Endothelial cell of umbilical vein (primary cell): ENCODE results near the gene ZMYM4. TPM values are rescaled to one million over a fixed set of nuclear protein-coding genes. Genes with fewer than 3 reads are reported as not detected.

Experiments
- BruUV-seq: library from RNA; stranded (reverse); fragments of 400-500 nt; replicated peaks from 2 replicates; lab custom pipeline; 2021; lab: Mats Ljungman, UMichigan
- CTCF ChIA-PET: fragments of 300-600, 350-600 bp; sonication (Branson Sonifier 250); formaldehyde crosslinking; loops from one replicate; lab custom pipeline; 2021; ENCODE audit warnings: antibody characterized with exemption, inconsistent platforms; lab: Charles Lee
- POLR2A ChIA-PET: fragments of 300-600, 350-600 bp; sonication (Branson Sonifier 250); formaldehyde crosslinking; loops from one replicate; lab custom pipeline; 2021; ENCODE audit warnings: antibody characterized with exemption, inconsistent platforms; lab: Charles Lee
- DNase-seq: peaks from one replicate; pipeline ENCODE4 v3.0.0-alpha.2; 2011; ENCODE audit warnings: low read depth, low spot score
- FAIRE-seq: peaks from 2 replicates; lab custom pipeline; 2011; peaks lifted over from hg19 to GRCh38; lab: Jason Lieb, UNC
- H2AFZ ChIP-seq: 2 replicates; pipeline ENCODE4 v1.6.0; 2012; ENCODE audit warnings: low read depth, low read length, control low read depth, inconsistent platforms
- H3K27ac ChIP-seq: 2 replicates; pipeline ENCODE4 v1.5.1; 2011; ENCODE audit warnings: low read depth, mild to moderate bottlenecking, control low read depth, low read length, moderate library complexity; ENCODE audit not compliant: insufficient read depth
- H3K27me3 ChIP-seq, 2 experiments: 2 replicates each; pipeline versions ENCODE4 v1.6.0 to v1.6.1; 2011; ENCODE audit warnings: low read length in 2 of 2, mixed read lengths in 1 of 2; ENCODE audit not compliant: control insufficient read depth in 2 of 2, insufficient read depth in 2 of 2
- H3K36me3 ChIP-seq, 2 experiments: 2 replicates in 1 of 2; 3 replicates in 1 of 2; pipeline ENCODE4 v1.5.1; 2011; ENCODE audit warnings: low read length in 2 of 2, mild to moderate bottlenecking in 1 of 2, moderate library complexity in 1 of 2; ENCODE audit not compliant: control insufficient read depth in 2 of 2, insufficient read depth in 2 of 2; ENCODE audit errors: extremely low read depth in 1 of 2
- H3K4me1 ChIP-seq: 3 replicates; pipeline ENCODE4 v1.5.1; 2011; ENCODE audit warnings: mild to moderate bottlenecking, low read length; ENCODE audit not compliant: control insufficient read depth, insufficient read depth; ENCODE audit errors: extremely low read depth
- H3K4me2 ChIP-seq: 2 replicates; pipeline ENCODE4 v1.6.1; 2011; ENCODE audit warnings: low read length, control low read depth, mixed read lengths; ENCODE audit not compliant: insufficient read depth
- H3K4me3 ChIP-seq, 3 experiments: fragments of 200-600 bp in 1 of 3; sonication (generic), shearing (Covaris generic) in 1 of 3; replicated peaks in 1 of 3; 2 replicates each; pipeline ENCODE4 v1.5.1; 2011 to 2016; ENCODE audit warnings: control low read depth in 3 of 3, low read length in 3 of 3, mild to moderate bottlenecking in 2 of 3, inconsistent platforms in 1 of 3, low read depth in 1 of 3, moderate library complexity in 1 of 3; ENCODE audit not compliant: insufficient read depth in 1 of 3
- H3K79me2 ChIP-seq: 2 replicates; pipeline ENCODE4 v1.6.0; 2012; ENCODE audit warnings: low read length, inconsistent platforms; ENCODE audit not compliant: control insufficient read depth, insufficient read depth
- H3K9ac ChIP-seq: replicated peaks from 2 replicates; pipeline ENCODE3; 2011; ENCODE audit warnings: low read length, control low read depth; ENCODE audit not compliant: insufficient read depth; ENCODE audit errors: extremely low read depth
- H3K9me1 ChIP-seq: replicated peaks from 3 replicates; pipeline ENCODE4 v1.6.0; 2011; ENCODE audit warnings: mild to moderate bottlenecking, low read length; ENCODE audit not compliant: control insufficient read depth, insufficient read depth; ENCODE audit errors: extremely low read depth
- H3K9me3 ChIP-seq: replicated peaks from 2 replicates; pipeline ENCODE4 v1.5.1; 2012; ENCODE audit warnings: low read length, inconsistent platforms; ENCODE audit not compliant: control insufficient read depth, insufficient read depth
- H4K20me1 ChIP-seq: replicated peaks from 2 replicates; pipeline ENCODE3; 2011; ENCODE audit warnings: mild to moderate bottlenecking, low read length; ENCODE audit not compliant: control insufficient read depth, insufficient read depth; ENCODE audit errors: extremely low read depth
- EZH2 ChIP-seq: IDR thresholded peaks from 2 replicates; pipeline ENCODE4 v1.6.1; 2012; ENCODE audit warnings: borderline replicate concordance, low read depth, mild to moderate bottlenecking, moderate library complexity, low read length, inconsistent platforms; ENCODE audit not compliant: severe bottlenecking
- FOS ChIP-seq: IDR thresholded peaks from 2 replicates; pipeline ENCODE4 v1.6.1; 2011; ENCODE audit warnings: mild to moderate bottlenecking, low read length, moderate library complexity, borderline replicate concordance; ENCODE audit not compliant: insufficient read depth
- GATA2 ChIP-seq: IDR thresholded peaks from 2 replicates; pipeline ENCODE4 v1.7.0; 2011; ENCODE audit warnings: low read depth, mild to moderate bottlenecking, moderate library complexity, mixed read lengths, low read length; ENCODE audit not compliant: insufficient read length, insufficient read depth
- JUN ChIP-seq: IDR thresholded peaks from 2 replicates; pipeline ENCODE4 v1.6.1; 2011; ENCODE audit warnings: borderline replicate concordance, low read depth; ENCODE audit not compliant: insufficient read length, insufficient read depth
- MYC ChIP-seq: IDR thresholded peaks from one replicate; pipeline ENCODE4 v1.6.1; 2011; ENCODE audit warnings: mild to moderate bottlenecking, low read depth, low read length
- POLR2A ChIP-seq: IDR thresholded peaks from 2 replicates; pipeline ENCODE4 v1.6.1; 2012; ENCODE audit warnings: low read depth, mild to moderate bottlenecking, control low read depth, low read length
- POLR2AphosphoS5 ChIP-seq: IDR thresholded peaks from 2 replicates; pipeline ENCODE4 v1.6.1; 2012; ENCODE audit warnings: low read depth, mild to moderate bottlenecking, control low read depth, low read length, moderate library complexity; ENCODE audit not compliant: insufficient read depth
- dilution Hi-C: fragments of 300-500 bp; cut with MboI; formaldehyde crosslinking; loops from one replicate; pipeline ENCODE4 v1.15.0; 2019; ENCODE audit warnings: low sequenced_read_pairs; ENCODE audit not compliant: extremely low pct_ligation_motif_present
- intact Hi-C: fragments of 100-400 bp; cut with micrococcal nuclease; formaldehyde crosslinking; loops from one replicate; pipeline ENCODE4 v1.10.0; 2022
- polyA plus RNA-seq, 4 experiments: library from polyadenylated mRNA; depleted of rRNA in 3 of 4; stranded (reverse) in 3 of 4; unstranded in 1 of 4; fragments of >200 nt; gene quantifications; 2 replicates each; pipeline versions ENCODE4 v1.2.1 to v1.2.3, GENCODE V29; 2011 to 2012; ENCODE audit warnings: missing spikeins in 1 of 4
- total RNA-seq: library from RNA; stranded (reverse); gene quantifications from 2 replicates; pipeline ENCODE4 v1.2.3, GENCODE V29; 2021
- TF ChIP-seq, protein P1 (sequence below): IDR thresholded peaks from 2 replicates; pipeline ENCODE4 v1.6.1; 2011; ENCODE audit not compliant: insufficient read depth, insufficient read length

ZMYM4 gene
- total and polyA plus RNA-seq, 2 donors (not counting 3 experiments of a cell fraction or from before 2014, with no cell fraction given) = 15.3 to 65.0 TPM

DNA sequence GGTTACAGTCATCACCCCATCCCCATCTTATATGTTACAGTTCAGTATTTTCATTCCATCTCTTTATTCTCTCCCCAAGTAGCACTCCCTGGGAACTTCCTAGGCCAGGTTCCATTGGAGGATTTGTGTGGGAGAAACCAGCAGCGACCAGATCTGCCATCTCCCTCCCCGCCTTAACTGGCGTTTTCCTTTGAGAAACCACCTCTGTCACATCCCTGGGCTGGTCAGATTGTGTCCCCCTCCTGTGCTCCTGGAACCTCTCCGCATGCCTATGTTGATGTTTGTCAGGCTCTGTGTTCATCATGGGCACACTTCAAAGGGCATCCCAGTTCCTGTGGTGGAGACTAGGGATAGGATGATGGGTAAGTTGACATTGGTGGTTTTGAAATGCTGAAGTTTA lies 162.3 kb downstream of the ZMYM4 start:
- no peaks in the 10 kb centered on the region for H3K9me3 ChIP-seq
- H3K9ac ChIP-seq = no peak overlapping the region
- no peak overlapping the region for H3K4me3 ChIP-seq
- no peaks in the 10 kb centered on the region for H4K20me1 ChIP-seq
- H3K9me1 ChIP-seq = no peaks in the 10 kb centered on the region
- no peak for FAIRE-seq
- no TSS peak for BruUV-seq
- TF ChIP-seq FOS = no peak
- TF ChIP-seq, protein P1, sequence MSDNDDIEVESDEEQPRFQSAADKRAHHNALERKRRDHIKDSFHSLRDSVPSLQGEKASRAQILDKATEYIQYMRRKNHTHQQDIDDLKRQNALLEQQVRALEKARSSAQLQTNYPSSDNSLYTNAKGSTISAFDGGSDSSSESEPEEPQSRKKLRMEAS = no peak
- TF ChIP-seq JUN = no peak
- ChIA-PET CTCF (interaction anchor here (1.8 kb wide), 1 partner anchor 134 kb away, joined by 4 read pairs; no protein-coding TSS in a partner anchor), POLR2A (no interaction called here)
- intact Hi-C loops = no loop called here
- H2AFZ ChIP-seq = no peak overlapping the region
- no peak for DNase-seq
- no peaks in the 10 kb centered on the region for H3K27me3 ChIP-seq
- H3K4me2 ChIP-seq = no peak overlapping the region
- H3K79me2 ChIP-seq = no peaks in the 10 kb centered on the region
- dilution Hi-C loops = no loop called here
- peaks cover 0 to 21% of the 10 kb centered on the region in 2 experiments for H3K36me3 ChIP-seq
- H3K27ac ChIP-seq = no peak overlapping the region
- H3K4me1 ChIP-seq = peaks cover 5% of the 10 kb centered on the region

DNA sequence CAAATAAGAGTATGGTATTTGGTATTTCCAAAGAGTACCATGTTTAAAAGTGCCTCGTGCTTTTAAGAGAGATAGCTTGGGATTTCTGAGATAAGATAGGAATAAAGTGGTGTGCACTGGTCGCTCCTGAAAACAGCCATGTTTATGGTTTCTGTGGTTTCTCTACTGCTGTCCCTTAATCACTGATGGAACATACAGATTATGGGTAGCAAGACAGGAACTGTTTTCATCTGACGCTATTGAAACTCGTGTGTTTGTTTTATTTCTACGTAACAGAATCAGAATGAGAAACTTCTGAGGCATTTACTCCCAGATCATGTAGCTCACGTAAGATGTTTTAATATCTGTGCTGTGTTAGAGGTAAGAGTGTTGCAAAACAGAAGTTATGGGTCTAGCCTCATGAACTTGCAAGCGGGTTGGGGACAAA lies 162.7 kb downstream of the ZMYM4 start:
- no peak overlapping the region for H3K9ac ChIP-seq
- no peak for DNase-seq
- TF ChIP-seq GATA2 = no peak
- no peak for TF ChIP-seq POLR2AphosphoS5
- TF ChIP-seq MYC = no peak
- no peak for TF ChIP-seq FOS
- TF ChIP-seq EZH2 = no peak
- TF ChIP-seq, protein P1 = no peak
- TF ChIP-seq POLR2A = no peak
- ChIA-PET CTCF (interaction anchor here (1.8 kb wide), 1 partner anchor 133 kb away, joined by 4 read pairs; no protein-coding TSS in a partner anchor), POLR2A (no interaction called here)
- H3K4me1 ChIP-seq = peaks cover under 1% of the 10 kb centered on the region
- H3K4me2 ChIP-seq = no peak overlapping the region
- no peak overlapping the region for H3K27ac ChIP-seq
- no TSS peak for BruUV-seq
- no peaks in the 10 kb centered on the region for H3K27me3 ChIP-seq
- peaks cover 0 to 21% of the 10 kb centered on the region in 2 experiments for H3K36me3 ChIP-seq
- FAIRE-seq = no peak
- no peak overlapping the region for H2AFZ ChIP-seq
- H4K20me1 ChIP-seq = no peaks in the 10 kb centered on the region
- dilution Hi-C loops = no loop called here
- H3K4me3 ChIP-seq = no peak overlapping the region
- intact Hi-C loops = no loop called here
- no peaks in the 10 kb centered on the region for H3K9me3 ChIP-seq
- H3K9me1 ChIP-seq = no peaks in the 10 kb centered on the region
- no peaks in the 10 kb centered on the region for H3K79me2 ChIP-seq
